SU-DHL-6 (cell line): ENCODE measurements around the gene SGK2.

Experiments
- H2AFZ ChIP-seq: fragments of 200-600 bp; sonication (generic); 2 replicates; pipeline ENCODE4 v1.6.1; 2014; ENCODE audit warnings: low read depth, mild to moderate bottlenecking, moderate library complexity, mixed read lengths, antibody characterized with exemption, low read length; ENCODE audit not compliant: severe bottlenecking
- H3F3A ChIP-seq: fragments of 200-600 bp; shearing (Covaris generic); 2 replicates; pipeline ENCODE4 v1.6.0; 2016; ENCODE audit warnings: antibody characterized with exemption, mild to moderate bottlenecking; ENCODE audit not compliant: insufficient read depth
- H3K27ac ChIP-seq: fragments of 200-600 bp; sonication (generic); 2 replicates; pipeline ENCODE4 v1.5.1; 2016; ENCODE audit warnings: low read depth, mild to moderate bottlenecking, low read length, moderate library complexity, mixed read lengths
- H3K27me3 ChIP-seq: fragments of 200-600 bp; sonication (generic), shearing (Covaris generic); 2 replicates; pipeline ENCODE4 v1.6.0; 2014; ENCODE audit warnings: mild to moderate bottlenecking, low read length
- H3K36me3 ChIP-seq: fragments of 200-600 bp; sonication (generic); 2 replicates; pipeline ENCODE4 v1.6.1; 2014; ENCODE audit warnings: mild to moderate bottlenecking, low read length, mixed read lengths
- H3K4me2 ChIP-seq: fragments of 300-600, 200-600 bp; shearing (Covaris generic), sonication (generic); 2 replicates; pipeline ENCODE4 v1.6.0; 2014; ENCODE audit warnings: low read length, low read depth, mild to moderate bottlenecking; ENCODE audit not compliant: poor library complexity, severe bottlenecking
- H3K4me3 ChIP-seq: fragments of 200-600 bp; sonication (generic); 2 replicates; pipeline ENCODE4 v1.5.1; 2014; ENCODE audit warnings: antibody characterized with exemption, low read length, mild to moderate bottlenecking, mixed read lengths; ENCODE audit not compliant: insufficient read depth, poor library complexity, severe bottlenecking
- H3K79me2 ChIP-seq: fragments of 200-600 bp; sonication (generic); 2 replicates; pipeline ENCODE4 v1.6.1; 2014; ENCODE audit warnings: mild to moderate bottlenecking, low read length, moderate library complexity; ENCODE audit not compliant: insufficient read depth
- H3K9ac ChIP-seq: fragments of 200-600 bp; sonication (generic); 2 replicates; pipeline ENCODE4 v1.7.0; 2014; ENCODE audit warnings: mild to moderate bottlenecking, low read length
- H3K9me2 ChIP-seq: fragments of 200-600 bp; sonication (generic); replicated peaks from 2 replicates; pipeline ENCODE4 v1.6.1; 2014; ENCODE audit warnings: low read length; ENCODE audit not compliant: insufficient read depth
- H3K9me3 ChIP-seq: fragments of 200-600 bp; sonication (generic); 2 replicates; pipeline ENCODE4 v1.6.1; 2014; ENCODE audit warnings: low read length, mixed read lengths; ENCODE audit not compliant: insufficient read depth
- H4K20me1 ChIP-seq: fragments of 200-600 bp; sonication (generic); 2 replicates; pipeline ENCODE4 v1.6.1; 2014; ENCODE audit warnings: low read depth, mild to moderate bottlenecking, antibody characterized with exemption, low read length, moderate library complexity, mixed read lengths
- CTCF ChIP-seq: fragments of 200-600 bp; sonication (generic); IDR thresholded peaks from one replicate; pipeline ENCODE4 v1.5.1; 2017; ENCODE audit warnings: antibody characterized with exemption, mild to moderate bottlenecking, low read length, moderate library complexity; ENCODE audit not compliant: insufficient read depth, poor library complexity, severe bottlenecking
- EZH2phosphoT487 ChIP-seq: fragments of 200-600 bp; sonication (generic), shearing (Covaris generic); conservative IDR thresholded peaks from 2 replicates; pipeline ENCODE4 v1.6.1; 2018; ENCODE audit warnings: mild to moderate bottlenecking, antibody characterized with exemption, low read length, moderate library complexity, mixed read lengths

The SGK2 gene

GRCh38 chr20:43564993-43565757 is 6.3 kb downstream of the SGK2 start:
- TF ChIP-seq EZH2phosphoT487 (no peak), CTCF (no peak)
- no peak overlapping the region for H3K9ac ChIP-seq
- H3K27ac ChIP-seq: no peak overlapping the region
- no peaks in the 10 kb centered on the region for H3F3A ChIP-seq
- H3K36me3 ChIP-seq: no peaks in the 10 kb centered on the region
- H3K9me2 ChIP-seq: no peaks in the 10 kb centered on the region
- no peak overlapping the region for H2AFZ ChIP-seq
- H3K27me3 ChIP-seq: no peaks in the 10 kb centered on the region
- H3K79me2 ChIP-seq: no peaks in the 10 kb centered on the region
- H4K20me1 ChIP-seq: no peaks in the 10 kb centered on the region
- no peaks in the 10 kb centered on the region for H3K9me3 ChIP-seq
- no peak overlapping the region for H3K4me3 ChIP-seq
- no peak overlapping the region for H3K4me2 ChIP-seq

GRCh38 chr20:43565758-43566104 is 6.9 kb downstream of the SGK2 start:
- no peaks in the 10 kb centered on the region for H4K20me1 ChIP-seq
- H3K9ac ChIP-seq: no peak overlapping the region
- no peak overlapping the region for H2AFZ ChIP-seq

GRCh38 chr20:43567477-43567876 is 8.7 kb downstream of the SGK2 start:
- TF ChIP-seq EZH2phosphoT487: no peak
- no peak for TF ChIP-seq CTCF
- H3K27me3 ChIP-seq: no peaks in the 10 kb centered on the region
- no peaks in the 10 kb centered on the region for H3F3A ChIP-seq
- no peaks in the 10 kb centered on the region for H3K9me3 ChIP-seq
- no peaks in the 10 kb centered on the region for H4K20me1 ChIP-seq
- no peak overlapping the region for H2AFZ ChIP-seq
- H3K79me2 ChIP-seq: no peaks in the 10 kb centered on the region
- H3K4me3 ChIP-seq: no peak overlapping the region
- H3K4me2 ChIP-seq: no peak overlapping the region
- no peak overlapping the region for H3K27ac ChIP-seq
- H3K36me3 ChIP-seq: no peaks in the 10 kb centered on the region
- no peaks in the 10 kb centered on the region for H3K9me2 ChIP-seq
- H3K9ac ChIP-seq: no peak overlapping the region

More at GRCh38 chr20:43565758-43566104, 6.9 kb downstream of the SGK2 start:
- Histone ChIP-seq H3K4me2 (no peak overlapping the region), H3K79me2 (no peaks in the 10 kb centered on the region), H3K9me3 (no peaks in the 10 kb centered on the region), H3K36me3 (no peaks in the 10 kb centered on the region), H3K9me2 (no peaks in the 10 kb centered on the region), H3K27me3 (no peaks in the 10 kb centered on the region), H3K27ac (no peak overlapping the region), H3K4me3 (no peak overlapping the region), H3F3A (no peaks in the 10 kb centered on the region)
- no peak for TF ChIP-seq CTCF
- TF ChIP-seq EZH2phosphoT487: no peak
